SU-DHL-6 (cell line): ENCODE data around the gene PPP2R3C.
"Not testable (repeated sequence)": the region's sequence is repeated elsewhere in the genome, so short reads cannot be mapped to it uniquely, and the experiment has no call there.

Experiments used
- H2AFZ ChIP-seq: fragments of 200-600 bp; sonication (generic); 2 replicates; pipeline ENCODE4 v1.6.1; 2014; ENCODE audit warnings: low read depth, mild to moderate bottlenecking, moderate library complexity, mixed read lengths, antibody characterized with exemption, low read length; ENCODE audit not compliant: severe bottlenecking
- H3F3A ChIP-seq: fragments of 200-600 bp; shearing (Covaris generic); 2 replicates; pipeline ENCODE4 v1.6.0; 2016; ENCODE audit warnings: antibody characterized with exemption, mild to moderate bottlenecking; ENCODE audit not compliant: insufficient read depth
- H3K27ac ChIP-seq: fragments of 200-600 bp; sonication (generic); 2 replicates; pipeline ENCODE4 v1.5.1; 2016; ENCODE audit warnings: low read depth, mild to moderate bottlenecking, low read length, moderate library complexity, mixed read lengths
- H3K27me3 ChIP-seq: fragments of 200-600 bp; sonication (generic), shearing (Covaris generic); 2 replicates; pipeline ENCODE4 v1.6.0; 2014; ENCODE audit warnings: mild to moderate bottlenecking, low read length
- H3K36me3 ChIP-seq: fragments of 200-600 bp; sonication (generic); 2 replicates; pipeline ENCODE4 v1.6.1; 2014; ENCODE audit warnings: mild to moderate bottlenecking, low read length, mixed read lengths
- H3K4me2 ChIP-seq: fragments of 300-600, 200-600 bp; shearing (Covaris generic), sonication (generic); 2 replicates; pipeline ENCODE4 v1.6.0; 2014; ENCODE audit warnings: low read length, low read depth, mild to moderate bottlenecking; ENCODE audit not compliant: poor library complexity, severe bottlenecking
- H3K4me3 ChIP-seq: fragments of 200-600 bp; sonication (generic); 2 replicates; pipeline ENCODE4 v1.5.1; 2014; ENCODE audit warnings: antibody characterized with exemption, low read length, mild to moderate bottlenecking, mixed read lengths; ENCODE audit not compliant: insufficient read depth, poor library complexity, severe bottlenecking
- H3K79me2 ChIP-seq: fragments of 200-600 bp; sonication (generic); 2 replicates; pipeline ENCODE4 v1.6.1; 2014; ENCODE audit warnings: mild to moderate bottlenecking, low read length, moderate library complexity; ENCODE audit not compliant: insufficient read depth
- H3K9ac ChIP-seq: fragments of 200-600 bp; sonication (generic); 2 replicates; pipeline ENCODE4 v1.7.0; 2014; ENCODE audit warnings: mild to moderate bottlenecking, low read length
- H3K9me2 ChIP-seq: fragments of 200-600 bp; sonication (generic); replicated peaks from 2 replicates; pipeline ENCODE4 v1.6.1; 2014; ENCODE audit warnings: low read length; ENCODE audit not compliant: insufficient read depth
- H3K9me3 ChIP-seq: fragments of 200-600 bp; sonication (generic); 2 replicates; pipeline ENCODE4 v1.6.1; 2014; ENCODE audit warnings: low read length, mixed read lengths; ENCODE audit not compliant: insufficient read depth
- H4K20me1 ChIP-seq: fragments of 200-600 bp; sonication (generic); 2 replicates; pipeline ENCODE4 v1.6.1; 2014; ENCODE audit warnings: low read depth, mild to moderate bottlenecking, antibody characterized with exemption, low read length, moderate library complexity, mixed read lengths
- EZH2phosphoT487 ChIP-seq: fragments of 200-600 bp; sonication (generic), shearing (Covaris generic); conservative IDR thresholded peaks from 2 replicates; pipeline ENCODE4 v1.6.1; 2018; ENCODE audit warnings: mild to moderate bottlenecking, antibody characterized with exemption, low read length, moderate library complexity, mixed read lengths
- TF ChIP-seq, protein P1 (sequence below): fragments of 200-600 bp; sonication (generic); IDR thresholded peaks from one replicate; pipeline ENCODE4 v1.5.1; 2017; ENCODE audit warnings: antibody characterized with exemption, mild to moderate bottlenecking, low read length, moderate library complexity; ENCODE audit not compliant: insufficient read depth, poor library complexity, severe bottlenecking

Gene PPP2R3C

DNA sequence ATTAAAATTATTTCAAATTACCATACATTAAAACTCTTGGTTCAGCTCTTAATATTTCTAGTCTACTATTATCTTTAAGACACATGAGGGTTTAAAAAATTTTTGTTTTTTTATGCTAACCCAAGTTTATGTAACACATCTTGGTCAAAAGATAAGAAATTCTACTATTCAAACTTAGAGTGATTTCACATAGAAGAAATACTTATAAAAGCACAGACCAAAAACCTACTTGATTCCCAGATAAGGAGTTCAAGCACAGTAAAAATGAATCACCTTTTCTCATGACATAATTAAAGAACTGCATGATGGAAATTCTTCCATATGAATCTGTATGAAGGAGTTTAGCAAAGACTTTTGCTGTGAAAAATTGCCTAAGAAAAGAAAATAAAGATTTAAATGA, 13.9 kb downstream of the PPP2R3C start:
- no peak overlapping the region for H3K9ac ChIP-seq

DNA sequence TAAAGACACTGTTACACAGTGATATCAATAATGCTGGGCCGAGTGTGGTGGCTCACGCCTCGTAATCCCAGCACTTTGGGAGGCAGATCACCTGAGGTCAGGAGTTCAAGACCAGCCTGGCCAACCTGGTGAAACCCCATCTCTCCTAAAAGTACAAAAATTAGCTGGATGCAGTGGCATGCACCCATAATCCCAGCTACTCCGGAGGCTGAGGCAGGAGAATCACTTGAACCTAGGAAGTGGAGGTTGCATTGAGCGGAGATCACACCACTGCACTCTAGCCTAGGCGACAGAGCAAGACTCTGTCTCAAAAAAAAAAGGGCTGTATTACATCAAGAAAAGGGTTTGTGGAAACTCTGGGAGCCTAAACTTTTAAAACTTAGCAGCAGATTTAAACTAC, 27.1 kb downstream of the PPP2R3C start:
- H3K36me3 ChIP-seq = peaks cover 33% of the 10 kb centered on the region
- H2AFZ ChIP-seq, H4K20me1 ChIP-seq, H3K79me2 ChIP-seq, H3K9ac ChIP-seq, H3K27me3 ChIP-seq, H3K9me3 ChIP-seq, H3K27ac ChIP-seq, H3F3A ChIP-seq, H3K4me3 ChIP-seq, H3K4me2 ChIP-seq, H3K9me2 ChIP-seq: not testable (repeated sequence)

More for the DNA sequence above, 13.9 kb downstream of the PPP2R3C start:
- no peak overlapping the region for H3K4me3 ChIP-seq
- H3K36me3 ChIP-seq = peaks cover 41% of the 10 kb centered on the region
- H3F3A ChIP-seq = 0 out of 2 replicates have a peak, but pooled peaks cover 3% of the 10 kb centered on the region
- no peaks in the 10 kb centered on the region for H3K79me2 ChIP-seq
- no peaks in the 10 kb centered on the region for H3K9me2 ChIP-seq
- peaks cover 5% of the 10 kb centered on the region; the same call in 1 of the 2 replicates for H3K9me3 ChIP-seq
- no peak overlapping the region for H2AFZ ChIP-seq
- no peaks in the 10 kb centered on the region for H4K20me1 ChIP-seq
- TF ChIP-seq, protein P1, sequence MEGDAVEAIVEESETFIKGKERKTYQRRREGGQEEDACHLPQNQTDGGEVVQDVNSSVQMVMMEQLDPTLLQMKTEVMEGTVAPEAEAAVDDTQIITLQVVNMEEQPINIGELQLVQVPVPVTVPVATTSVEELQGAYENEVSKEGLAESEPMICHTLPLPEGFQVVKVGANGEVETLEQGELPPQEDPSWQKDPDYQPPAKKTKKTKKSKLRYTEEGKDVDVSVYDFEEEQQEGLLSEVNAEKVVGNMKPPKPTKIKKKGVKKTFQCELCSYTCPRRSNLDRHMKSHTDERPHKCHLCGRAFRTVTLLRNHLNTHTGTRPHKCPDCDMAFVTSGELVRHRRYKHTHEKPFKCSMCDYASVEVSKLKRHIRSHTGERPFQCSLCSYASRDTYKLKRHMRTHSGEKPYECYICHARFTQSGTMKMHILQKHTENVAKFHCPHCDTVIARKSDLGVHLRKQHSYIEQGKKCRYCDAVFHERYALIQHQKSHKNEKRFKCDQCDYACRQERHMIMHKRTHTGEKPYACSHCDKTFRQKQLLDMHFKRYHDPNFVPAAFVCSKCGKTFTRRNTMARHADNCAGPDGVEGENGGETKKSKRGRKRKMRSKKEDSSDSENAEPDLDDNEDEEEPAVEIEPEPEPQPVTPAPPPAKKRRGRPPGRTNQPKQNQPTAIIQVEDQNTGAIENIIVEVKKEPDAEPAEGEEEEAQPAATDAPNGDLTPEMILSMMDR = no peak
- no peak for TF ChIP-seq EZH2phosphoT487
- no peaks in the 10 kb centered on the region for H3K27me3 ChIP-seq
- no peak overlapping the region for H3K4me2 ChIP-seq
- H3K27ac ChIP-seq = no peak overlapping the region

DNA sequence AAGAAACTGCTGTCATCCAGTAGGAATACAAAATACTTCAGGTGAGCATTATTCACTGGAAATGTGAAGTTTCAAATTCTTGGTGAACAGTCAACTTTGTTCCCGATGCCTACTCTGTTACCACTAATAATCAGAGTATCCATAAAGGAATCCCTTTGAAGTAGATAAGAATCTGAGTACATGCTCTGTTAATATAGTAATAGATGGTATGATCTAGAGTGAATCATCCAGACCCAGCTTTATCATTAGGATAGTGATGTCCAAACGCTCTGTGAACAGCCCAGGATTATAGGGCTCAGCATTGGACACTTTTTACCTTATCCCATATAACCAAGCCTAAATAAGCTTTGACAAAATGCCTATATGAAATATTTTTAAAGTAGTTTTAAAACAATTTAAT, 33.3 kb downstream of the PPP2R3C start:
- H3K27ac ChIP-seq = no peak overlapping the region
- no peak overlapping the region for H3K9ac ChIP-seq
- peaks cover 18% of the 10 kb centered on the region for H3K36me3 ChIP-seq
- H4K20me1 ChIP-seq = no peaks in the 10 kb centered on the region
- no peaks in the 10 kb centered on the region for H3K27me3 ChIP-seq
- TF ChIP-seq, protein P1 = no peak
- H3K9me2 ChIP-seq = no peaks in the 10 kb centered on the region
- no peaks in the 10 kb centered on the region for H3K79me2 ChIP-seq
- H3F3A ChIP-seq = peaks cover 6% of the 10 kb centered on the region; the same call in 1 of the 2 replicates
- H2AFZ ChIP-seq = no peak overlapping the region
- H3K9me3 ChIP-seq = no peaks in the 10 kb centered on the region
- H3K4me3 ChIP-seq = no peak overlapping the region
- no peak overlapping the region for H3K4me2 ChIP-seq

DNA sequence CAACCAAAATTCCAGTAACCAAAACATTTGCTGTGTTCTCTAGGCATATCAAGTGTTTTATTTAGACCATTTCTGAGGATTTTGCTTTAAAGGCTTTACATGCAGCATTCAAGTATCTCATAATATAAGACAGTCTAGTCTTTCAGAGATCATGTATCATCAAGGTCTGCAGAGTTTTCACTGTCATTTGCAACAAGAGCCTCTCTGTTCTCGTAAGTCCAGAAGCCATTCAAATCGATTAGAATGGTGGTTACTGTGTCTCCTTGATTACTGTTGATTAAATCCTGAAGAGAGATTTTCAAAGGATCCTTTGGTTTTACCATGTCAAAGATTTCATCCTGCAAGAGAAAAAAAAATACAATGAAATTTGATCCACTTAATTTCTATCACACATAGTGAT, 36.3 kb downstream of the PPP2R3C start:
- H3K9me2 ChIP-seq = no peaks in the 10 kb centered on the region
- H3K9ac ChIP-seq = no peak overlapping the region
- no peak overlapping the region for H3K4me3 ChIP-seq
- peaks cover 14% of the 10 kb centered on the region; the same call in 1 of the 2 replicates for H3F3A ChIP-seq
- TF ChIP-seq, protein P1 = no peak
- TF ChIP-seq EZH2phosphoT487 = no peak
- H3K4me2 ChIP-seq = no peak overlapping the region
- no peak overlapping the region for H3K27ac ChIP-seq
- H2AFZ ChIP-seq = no peak overlapping the region
- no peaks in the 10 kb centered on the region for H4K20me1 ChIP-seq
- H3K36me3 ChIP-seq = peaks cover 17% of the 10 kb centered on the region
- H3K9me3 ChIP-seq = no peaks in the 10 kb centered on the region
- H3K79me2 ChIP-seq = no peaks in the 10 kb centered on the region
- no peaks in the 10 kb centered on the region for H3K27me3 ChIP-seq
